ENCODE measurements around the gene MAB21L3.

The MAB21L3 gene

DNA sequence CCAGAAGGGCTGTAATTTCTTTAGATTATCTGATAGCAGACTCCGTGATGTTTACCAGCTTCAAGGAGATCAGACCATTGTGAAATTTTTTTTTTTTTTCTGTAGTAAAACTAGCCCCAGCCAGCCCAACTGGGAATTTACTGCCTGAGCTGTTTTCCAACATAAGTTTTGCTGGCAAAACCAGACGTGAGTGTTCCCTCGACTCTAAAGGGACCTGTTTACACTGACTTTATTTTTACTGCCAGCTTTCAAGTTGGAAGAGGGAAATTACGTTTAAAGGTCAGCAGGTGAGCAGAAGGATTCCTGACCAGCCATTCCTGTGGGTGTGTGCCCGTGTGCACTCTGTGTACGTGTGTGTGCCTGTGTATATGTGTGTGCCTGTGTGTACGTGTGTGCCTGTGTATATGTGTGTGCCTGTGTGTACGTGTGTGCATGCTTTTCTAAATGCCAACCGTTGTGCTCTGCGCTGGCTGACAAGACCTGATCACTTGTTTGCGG lies 374 bp downstream of the MAB21L3 start:
- DNase-seq = no peak

DNA sequence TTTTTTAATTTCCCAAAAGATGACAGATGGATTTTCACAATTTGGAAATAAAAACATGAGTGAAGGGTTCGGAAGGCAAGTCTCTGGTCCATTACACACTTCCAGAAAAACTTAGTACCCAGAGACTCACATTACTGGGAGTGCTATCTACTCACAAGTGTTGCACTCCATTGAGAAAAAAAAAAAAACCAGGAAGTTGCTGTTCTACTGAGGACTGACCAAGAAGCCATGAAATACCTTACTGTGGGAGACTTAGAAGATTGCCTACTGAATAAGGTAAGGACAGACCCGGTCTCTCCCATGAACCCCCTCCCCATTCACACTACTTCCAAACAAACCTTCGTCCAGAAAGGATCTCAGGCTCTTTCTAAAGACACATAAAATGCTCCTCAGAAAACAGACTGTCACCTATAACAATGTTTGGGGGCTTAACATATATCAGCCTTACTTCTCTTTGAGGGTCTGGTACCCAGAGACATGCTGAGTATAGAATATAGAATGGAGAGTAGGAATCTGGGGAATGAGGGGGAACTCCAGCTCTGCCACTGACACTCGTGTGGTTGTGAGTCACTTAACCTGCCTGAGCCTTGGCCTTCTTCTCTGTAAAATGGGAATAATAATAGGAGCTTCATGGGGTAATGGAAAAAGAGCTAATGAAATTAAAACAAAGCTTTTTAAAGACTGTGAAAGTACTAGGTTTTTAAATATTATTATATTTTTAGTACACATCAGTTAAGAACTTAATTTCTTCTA lies 1.4 kb downstream of the MAB21L3 start:
- DNase-seq = no peak

DNA sequence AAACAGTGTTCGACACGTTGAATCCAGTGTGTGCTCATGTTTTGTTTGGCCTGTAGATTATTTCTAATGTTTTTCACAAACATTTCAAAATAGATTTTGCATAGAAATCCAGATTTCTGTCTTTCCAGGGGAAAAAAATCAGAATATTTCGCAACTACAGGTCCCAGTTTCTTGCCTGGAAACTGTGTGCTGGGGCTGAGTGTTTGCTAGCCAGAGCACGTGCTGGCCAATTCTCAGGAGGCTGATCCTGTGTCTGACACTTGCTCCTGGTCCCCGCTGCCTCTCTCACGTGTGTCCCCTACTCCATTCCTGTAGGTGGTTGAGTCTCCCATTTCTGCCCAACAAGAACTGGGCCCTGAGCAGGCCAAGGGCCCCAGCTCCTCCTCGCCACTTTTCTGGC lies 2.4 kb downstream of the MAB21L3 start:
- no peak for DNase-seq

DNA sequence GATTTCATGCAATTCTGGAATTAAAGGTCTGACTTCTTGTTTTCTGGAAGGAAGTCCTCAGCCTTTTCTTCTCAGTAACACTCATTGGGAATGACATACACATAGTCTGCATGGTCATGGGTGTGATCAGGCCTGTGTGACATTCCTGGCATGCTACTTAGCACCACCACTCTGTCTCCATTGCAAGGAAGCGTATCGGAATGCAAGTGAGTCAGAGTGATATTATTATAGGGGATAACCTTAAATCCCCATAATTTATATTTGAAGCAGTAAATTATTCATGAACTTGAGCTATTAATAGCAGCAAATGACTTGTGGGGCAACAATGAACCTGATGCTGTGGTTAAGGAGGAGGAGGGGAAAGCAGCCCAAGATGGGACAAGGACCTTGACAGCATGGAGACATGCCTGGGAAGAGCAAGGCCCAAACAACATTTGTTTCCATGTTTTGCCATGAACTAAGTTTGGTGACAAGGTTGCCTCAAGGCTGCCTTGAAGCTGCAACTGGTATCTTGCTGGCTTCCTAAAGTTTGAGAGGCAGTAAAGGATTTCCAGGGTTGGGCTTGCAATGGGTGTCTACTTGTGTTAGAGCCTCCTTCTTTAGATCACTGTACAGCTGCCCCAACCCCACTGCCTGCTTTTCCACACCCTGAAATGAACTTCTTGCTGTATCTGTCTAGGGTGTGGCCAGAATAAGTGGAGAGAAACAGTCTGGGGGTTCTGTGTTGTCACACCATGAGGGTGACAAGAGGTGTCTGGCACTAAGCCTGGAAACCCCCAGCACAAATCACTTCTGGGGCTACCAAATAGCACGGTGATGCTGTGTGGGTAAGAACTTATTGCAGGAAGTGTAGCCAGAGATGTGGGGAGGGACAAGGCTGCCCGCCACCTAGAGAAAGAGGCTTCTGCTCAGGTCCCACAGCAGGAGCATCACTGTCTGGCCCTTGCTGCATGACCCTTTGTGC lies 4.6 kb downstream of the MAB21L3 start:
- no peak for DNase-seq

DNA sequence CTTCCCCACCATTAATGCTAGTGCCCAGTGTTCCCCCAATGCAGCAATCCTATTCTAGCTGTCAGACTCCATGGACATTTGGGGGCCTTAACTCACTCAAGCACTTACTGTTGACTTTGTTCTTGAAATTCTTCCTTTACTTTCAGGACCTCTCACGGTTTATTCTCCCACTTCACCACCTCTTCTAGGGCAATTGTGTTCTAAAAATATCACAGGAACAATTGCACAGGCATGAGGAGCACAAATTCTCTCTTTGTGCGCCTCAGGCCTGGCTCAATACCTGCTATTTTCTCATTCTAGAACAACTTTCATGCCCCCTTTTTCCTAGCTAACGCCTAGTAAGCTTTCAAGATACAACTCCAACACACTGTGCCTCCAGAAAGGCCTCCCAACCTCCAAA lies 7.3 kb downstream of the MAB21L3 start:
- no peak for DNase-seq

DNA sequence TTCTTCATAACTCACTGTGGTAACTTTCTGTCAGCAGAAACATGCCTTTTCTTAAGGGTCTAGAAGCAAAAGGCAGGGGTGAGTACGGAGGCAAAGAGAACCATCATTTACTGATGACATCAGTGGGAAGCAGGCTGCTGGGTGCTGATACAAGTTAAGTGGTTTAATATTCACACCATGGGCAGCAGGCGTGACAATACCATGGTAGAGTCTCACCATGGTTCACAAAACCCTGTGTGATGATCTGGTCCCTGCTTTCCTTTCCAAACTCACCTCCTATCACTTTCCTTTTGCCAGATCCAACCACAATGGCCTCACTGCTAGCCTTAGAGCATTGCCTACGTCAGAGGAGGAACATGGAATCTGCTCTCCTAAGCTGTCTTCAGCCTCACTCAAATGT lies 8.7 kb downstream of the MAB21L3 start:
- no peak for DNase-seq

DNA sequence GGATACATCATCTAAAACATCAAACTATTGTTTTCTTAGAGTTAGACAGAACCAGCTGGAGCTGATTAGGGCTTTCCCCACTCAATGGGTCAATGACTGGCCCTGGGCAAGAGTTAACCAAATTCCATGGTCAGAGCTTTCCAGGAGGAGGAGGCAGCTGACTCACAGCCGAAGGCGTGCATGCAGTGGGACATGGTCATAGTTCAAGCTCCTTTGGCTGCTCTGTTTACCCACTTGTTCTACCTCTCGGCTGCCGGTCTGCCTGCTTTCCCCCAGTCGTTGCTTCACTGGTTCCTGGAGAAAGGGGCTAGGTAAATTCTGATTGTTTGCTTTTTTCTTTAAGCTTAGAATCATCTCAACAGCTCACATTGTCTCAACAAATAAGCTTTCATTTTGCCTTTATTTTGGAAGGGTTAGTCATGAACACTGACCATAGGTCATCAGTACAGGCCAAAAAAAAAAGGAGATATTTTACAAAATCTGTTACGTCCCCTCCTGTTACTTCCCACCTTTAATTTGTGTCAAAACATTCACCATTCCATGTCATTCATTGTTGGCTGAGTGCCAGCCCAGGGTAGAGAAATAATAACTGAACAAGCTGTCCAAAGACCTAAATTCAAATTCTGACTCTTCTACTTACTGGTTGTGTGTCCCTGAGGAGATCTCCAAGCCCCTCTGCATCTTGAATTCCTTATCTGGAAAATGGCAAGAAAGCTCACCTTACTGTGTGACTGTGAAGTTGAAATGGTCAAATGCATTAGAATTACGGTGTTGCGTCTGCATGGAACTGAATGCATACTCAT lies 12.0 kb downstream of the MAB21L3 start:
- DNase-seq = no peak

DNA sequence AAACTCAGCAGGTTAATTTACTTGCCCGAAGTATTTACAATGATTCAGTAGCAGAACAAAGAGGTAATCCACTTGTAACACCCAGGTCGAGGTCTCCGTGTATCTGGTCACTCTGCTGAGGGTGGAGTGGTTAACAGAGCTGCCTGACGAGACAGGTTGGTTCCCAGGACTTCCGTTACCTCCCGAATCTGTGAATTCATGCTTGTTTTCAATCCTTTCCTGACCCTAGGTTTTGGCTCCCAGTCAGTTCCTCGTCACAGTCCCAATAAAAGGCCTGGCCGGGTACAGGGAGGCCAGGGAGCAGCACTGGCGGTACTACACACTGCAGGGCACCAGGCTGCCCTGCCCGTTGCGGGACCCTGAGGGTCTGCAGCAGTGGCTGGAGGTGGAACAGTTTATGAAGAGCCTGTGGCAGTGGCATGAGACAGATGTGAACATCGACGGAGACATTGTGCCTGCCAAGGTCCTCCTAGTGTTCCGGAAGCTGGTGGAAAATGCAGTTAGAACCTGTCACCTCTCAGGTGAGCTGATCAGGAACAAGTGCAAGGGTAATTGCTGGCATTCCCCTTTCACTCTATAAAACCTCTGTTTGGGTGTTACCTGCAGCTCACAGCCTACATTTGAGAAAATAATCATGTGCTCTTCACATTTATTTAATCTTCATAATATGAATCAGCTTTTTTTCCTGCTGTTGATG lies 12.8 kb downstream of the MAB21L3 start:
- DNase-seq = no peak

DNA sequence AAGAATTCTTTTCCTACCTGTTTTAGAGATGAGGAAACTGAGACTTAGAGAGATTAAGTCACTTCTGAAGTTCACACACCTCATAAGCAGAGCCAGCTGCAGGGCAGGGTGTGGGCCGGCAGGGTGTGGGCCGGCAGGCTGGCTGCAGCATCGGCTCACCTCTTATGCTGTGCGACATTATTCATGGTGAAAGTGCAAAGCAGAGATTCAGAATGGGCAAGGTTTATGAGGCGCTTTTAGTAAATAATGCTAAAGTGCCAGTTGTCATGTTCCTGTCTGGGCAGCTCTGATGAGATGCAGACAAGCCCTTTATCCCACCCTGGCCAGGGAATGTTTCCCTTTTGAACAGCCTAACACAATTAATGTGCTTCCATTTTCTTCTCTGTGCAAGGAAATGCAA lies 14.6 kb downstream of the MAB21L3 start:
- DNase-seq = no peak

DNA sequence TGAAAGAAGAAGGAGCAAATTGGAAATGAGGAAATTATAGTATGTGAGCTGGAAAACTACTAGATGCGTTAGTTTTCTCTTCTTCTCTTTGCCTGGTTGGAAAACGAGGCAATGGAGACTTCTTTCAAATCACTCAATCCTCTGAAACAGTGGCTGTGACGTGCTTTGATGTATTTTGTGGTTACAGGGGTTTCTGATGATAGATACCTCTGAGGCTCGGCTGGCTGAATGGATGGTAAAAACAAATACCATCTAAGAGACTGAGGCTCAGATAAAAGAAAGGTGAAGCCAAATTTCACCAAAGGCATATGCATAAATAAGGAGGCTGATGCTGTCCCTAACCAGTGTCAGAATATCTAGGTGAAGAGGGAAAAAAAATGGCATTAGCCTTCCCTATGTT lies 15.1 kb downstream of the MAB21L3 start:
- no peak for DNase-seq

DNA sequence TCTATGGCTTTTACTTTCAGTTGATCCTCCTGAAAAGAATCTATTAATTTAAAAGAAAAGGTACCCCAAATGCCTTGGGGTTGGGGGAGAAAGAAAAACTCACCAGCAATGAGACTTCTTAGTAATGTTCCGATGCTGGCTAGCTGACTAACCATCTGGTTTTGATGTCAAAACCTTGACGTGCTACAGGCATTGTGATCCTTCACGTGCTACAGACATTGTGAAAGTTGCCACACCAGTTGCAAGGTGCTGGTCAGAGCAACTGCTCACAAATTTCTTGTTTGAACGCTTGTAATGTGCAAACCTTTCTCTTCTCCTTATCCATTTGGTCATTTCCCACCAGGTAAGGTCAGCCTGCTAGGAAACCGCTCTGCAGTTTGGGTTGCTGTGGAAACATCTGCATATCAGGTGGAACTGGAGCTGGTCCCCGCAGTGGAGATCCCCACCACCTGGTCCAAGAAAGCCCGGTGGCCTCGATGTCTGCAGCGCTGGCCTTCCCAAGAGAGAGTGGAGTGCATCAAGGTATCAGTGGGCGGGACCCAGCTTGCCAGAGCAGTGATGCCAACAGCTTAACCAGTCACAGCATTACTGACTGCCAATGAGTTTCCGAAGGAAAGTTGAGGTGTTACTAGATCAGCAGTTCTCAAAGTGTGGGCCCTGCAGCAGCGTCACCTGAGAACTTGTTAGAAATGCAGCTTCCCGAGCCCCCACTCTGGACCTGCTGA lies 16.1 kb downstream of the MAB21L3 start:
- DNase-seq = no peak

DNA sequence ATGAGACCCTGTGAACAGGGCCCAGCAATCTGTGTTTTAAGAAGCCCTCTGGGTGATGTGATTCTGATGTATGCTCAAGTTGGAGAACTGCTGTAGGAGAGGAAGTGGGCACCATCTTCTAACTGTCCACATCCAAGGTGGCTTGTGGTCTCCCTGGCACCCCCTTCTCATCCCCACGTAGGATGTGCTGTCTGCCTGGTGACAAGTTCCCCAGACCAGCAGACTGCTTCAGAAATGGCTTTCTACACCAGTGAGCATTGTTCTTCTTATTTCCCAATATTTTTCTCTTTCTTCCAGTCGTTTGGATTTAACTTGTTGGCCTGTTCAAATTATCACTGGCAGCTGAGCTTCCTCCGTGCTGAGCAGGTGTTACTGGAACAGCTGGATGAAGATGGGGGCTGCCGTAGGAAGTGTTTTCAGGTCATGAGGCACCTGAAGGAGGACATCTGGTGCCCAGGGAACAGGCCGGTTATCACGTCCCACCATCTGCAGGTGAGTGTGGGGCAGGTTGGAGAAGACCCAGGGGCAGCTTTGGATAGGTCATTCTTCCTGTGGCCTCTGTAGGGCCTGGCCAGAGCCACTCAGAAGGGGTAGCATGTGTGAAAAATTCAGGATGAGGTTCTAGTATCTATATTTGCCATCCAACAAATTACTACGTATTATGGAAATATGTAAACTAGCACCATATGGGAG lies 16.8 kb downstream of the MAB21L3 start:
- no peak for DNase-seq

DNA sequence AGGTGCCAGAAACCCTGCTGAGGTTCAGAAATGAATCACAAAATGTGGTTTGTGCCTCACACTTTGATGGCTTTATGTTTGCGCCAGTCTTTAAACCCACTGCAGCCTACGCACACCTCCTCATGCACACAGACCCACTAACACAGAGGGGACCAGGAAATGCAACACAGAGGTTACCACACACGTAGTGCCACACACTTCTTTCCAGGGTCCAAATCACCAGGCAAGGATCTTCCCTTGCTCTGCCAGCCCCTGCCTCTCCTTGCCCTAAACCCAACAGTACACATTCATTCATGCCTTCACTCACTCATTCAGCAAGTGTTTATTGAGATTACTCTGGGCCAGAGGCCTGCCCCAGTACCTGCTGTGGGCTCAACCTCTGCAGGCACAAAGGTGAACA lies 17.5 kb downstream of the MAB21L3 start:
- no peak for DNase-seq

DNA sequence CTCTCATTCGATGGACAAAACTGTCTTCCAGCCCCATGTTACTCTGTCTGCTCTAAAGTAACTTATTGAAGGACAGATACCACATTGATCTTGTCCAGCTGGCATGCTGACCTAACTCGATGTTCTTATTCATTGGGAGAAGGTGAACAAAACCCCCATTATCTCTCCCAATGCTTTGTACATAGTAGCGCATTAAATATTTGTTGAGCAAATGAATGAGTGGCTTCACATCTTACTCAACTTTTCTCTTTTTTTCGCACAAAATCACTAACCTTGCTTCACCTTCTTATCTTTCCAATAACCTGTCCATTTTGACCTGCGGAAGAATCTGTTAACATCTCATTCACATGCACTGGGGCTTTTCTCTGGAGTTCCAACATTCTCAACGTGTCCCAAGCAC lies 18.3 kb downstream of the MAB21L3 start:
- DNase-seq = no peak

DNA sequence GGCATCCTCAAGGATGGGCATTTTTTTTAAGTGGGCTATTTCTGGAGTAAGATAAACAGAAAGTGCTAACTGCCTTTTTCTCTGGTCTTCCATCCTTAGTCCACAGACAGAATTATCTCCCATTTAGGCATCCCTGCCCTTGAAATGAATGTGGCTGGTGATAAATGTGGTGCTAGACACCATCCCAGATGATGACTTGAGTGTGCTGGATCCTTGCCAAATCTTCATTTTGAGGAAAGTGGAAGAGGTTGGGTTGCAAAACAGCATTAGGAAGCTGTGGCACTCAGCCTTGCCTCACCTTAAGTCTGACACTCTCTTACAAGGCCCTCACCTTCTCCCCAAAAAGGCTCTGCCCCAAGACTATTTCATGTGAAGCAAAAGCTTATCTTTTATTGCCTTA lies 19.2 kb downstream of the MAB21L3 start:
- DNase-seq = no peak

DNA sequence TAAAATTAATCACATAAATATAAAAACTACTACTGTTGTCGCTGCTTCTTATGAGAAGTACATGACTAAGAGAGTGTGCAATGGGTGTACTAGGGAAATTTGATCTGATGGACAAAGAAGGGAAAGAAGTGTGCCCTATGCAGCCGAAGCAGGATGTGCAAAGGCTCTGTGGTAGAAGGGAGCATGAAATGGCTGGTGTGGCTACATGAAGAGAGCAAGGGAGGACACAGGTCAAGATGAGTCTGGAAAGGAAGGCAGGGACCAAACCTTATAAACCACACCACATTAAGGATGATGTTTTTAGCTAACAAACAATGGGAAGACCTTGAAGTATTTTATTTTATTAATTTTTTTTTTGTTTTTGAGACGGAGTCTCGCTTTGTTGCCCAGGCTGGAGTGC lies 20.0 kb downstream of the MAB21L3 start:
- DNase-seq = no peak

DNA sequence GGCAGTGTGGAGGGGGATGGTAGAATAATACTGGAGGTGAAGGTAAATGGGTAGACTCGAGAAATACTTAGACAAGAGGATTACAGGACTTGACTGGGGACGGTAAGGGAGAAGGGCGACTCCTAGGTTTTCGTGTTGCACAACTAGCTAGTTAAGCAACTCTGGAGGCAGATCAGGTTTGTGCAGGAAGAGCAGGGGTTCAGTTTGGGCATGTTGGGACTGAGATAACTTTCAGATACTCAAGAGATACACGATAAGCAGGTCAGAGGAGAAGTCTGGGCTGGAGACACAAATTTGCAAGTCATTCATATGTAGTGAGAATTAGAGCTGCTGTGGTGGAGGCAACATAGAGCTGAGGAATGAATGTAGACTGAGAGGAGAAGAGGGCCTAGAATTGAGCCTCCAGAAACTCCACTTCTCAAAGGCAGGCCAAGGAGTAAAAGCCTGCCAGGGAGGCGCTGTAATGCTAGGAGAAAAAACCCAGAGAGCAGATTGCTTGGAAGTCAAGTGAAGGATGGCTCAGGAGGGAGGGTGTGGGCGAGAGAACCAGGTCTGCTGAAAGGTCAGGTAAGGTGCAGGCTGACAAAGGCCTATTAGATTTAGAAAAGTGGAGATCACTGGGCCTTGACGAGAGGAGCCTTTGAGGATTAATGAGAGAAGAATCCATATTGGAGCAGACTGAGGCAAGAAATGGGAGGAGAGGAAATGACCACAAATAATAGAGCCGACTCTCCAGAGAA lies 20.8 kb downstream of the MAB21L3 start:
- DNase-seq = no peak

DNA sequence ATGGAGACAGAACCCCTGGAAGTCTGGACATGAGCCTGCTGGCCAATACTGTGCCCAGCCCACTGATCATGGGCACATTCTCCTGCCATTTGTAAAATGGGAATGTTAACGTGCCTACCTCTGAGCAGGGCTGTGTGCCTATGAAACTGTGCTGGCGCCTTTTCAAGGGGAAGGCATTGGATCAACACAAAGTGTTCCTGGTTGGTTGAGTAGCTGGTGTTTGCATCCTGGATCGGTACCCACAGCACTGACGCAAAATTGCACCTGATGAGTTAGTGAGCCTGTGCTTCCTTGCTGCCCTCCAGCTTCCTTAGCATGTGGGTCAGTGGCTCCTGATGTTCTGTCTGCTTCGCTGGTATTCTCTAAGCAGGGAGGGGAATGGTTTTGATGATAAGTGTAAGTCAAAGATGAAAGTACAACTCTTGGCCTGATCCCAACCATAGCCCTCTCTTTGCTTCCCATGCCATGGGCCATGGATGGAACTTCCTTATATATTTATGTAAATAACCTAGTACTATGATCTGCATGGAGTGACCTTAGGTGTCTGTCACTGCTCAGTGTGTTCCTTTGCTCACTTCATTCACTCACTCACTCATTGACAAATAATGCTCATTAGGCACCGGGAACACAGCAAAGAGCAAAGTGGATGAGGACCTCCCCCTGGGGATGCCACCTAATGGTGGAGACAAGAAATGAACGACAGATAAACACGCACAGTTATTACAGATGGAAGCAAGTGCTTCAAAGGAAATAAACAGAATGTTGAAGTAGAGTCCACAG lies 22.7 kb downstream of the MAB21L3 start:
- DNase-seq = no peak

DNA sequence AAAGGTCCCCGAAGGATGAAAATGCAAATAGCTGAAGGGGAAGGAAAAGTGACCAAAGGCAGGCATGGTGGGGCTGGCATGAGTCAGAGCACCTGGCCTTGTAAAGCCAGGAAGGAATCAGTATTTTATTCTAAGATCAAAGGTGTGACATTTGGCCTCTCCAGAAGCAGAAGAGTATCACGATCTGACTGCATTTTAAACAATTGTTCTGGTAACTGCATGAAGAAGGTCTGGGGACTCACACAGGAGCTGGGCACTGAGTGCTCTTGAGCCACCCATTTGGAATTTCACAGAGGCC lies 23.2 kb downstream of the MAB21L3 start:
- no peak for DNase-seq

All from T-helper 9 cell (primary cell).